GM19043 (cell line): Measurements from ENCODE around the gene ATP10A.

Source experiments
- ATAC-seq: cut with Tn5 transposase; IDR thresholded peaks from one replicate; pipeline ENCODE4 v1.9.1; 2021; ENCODE audit warnings: low read depth; ENCODE audit not compliant: unreplicated experiment

Gene ATP10A

DNA sequence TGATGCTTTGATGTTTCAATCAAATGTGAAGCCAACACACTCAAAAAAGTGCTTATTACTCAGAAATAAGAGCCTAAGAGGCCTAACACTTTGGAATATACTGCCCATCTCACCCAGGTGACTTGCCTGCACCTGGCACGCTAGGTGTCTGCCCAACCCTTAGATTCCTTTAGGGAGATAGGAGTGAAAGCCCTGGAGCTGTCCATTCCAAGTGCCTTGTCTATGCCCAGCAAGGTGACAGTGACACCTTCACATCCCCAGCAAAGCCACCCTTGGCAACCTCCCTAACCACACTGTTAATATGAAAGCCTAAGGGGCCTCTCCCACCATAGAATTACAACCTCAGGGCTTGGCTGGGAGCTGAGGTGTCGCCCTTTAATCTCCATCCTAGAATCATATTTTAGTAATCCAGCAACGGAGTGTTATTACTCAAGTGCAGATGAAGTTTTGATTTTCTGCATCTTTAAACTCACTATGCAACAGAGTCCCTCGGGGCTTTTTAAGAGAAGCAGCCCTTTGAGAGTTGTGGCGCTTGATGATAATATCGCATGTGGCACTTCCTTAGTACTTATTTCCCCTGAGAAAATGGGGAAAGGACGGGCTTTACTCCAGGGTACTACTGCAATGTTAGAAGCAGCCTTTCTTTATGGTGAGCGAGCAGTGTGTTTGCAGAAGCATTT is 24.8 kb downstream of the ATP10A start:
- no peak for ATAC-seq

DNA sequence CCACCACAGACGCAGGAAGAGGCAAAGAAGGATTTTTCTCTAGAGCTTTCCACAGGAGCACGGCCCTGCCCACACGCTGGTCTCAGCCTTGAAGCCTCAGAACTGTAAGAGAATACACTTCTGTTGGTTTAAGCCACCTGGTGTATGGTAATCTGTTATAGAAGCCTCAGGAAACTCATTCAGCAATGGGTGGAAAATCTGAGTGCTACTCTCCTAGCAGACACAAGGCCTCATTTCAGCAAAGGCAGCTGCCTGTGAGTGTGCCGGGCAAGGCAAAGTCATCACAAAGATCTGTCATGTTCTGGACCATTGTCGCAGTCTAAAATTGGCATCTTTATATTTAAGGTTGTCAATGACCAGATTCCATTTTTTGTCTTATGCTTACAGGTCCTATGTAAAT is 31.0 kb downstream of the ATP10A start:
- ATAC-seq: no peak

DNA sequence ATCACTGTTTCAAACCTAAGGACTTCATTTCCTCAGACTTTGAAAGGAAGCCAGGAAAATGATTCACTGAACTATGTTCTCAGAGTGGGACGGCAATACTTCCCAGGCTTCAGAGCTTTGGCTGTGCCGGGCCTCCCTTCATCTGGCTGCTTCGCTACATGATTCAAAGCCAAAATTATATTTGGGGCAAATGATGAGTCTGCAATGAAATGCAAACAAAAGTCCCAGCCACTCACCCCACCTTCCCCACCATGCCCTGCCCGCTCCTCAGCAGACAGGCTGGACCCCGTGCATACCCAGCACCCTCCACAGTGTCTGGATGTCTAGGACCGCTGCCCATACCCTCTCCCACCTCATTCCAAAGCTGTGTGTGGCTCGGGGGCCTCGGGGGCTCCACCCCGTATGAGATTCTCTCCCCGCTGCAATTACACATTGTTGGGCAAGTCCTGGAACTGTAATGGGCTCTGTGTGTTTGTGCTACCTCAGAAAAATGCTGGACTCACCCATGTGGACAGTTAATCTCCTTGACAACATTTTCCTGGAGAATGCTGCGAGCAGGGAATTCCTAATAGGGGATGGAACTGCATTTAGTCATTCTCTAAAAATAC is 32.2 kb downstream of the ATP10A start:
- no peak for ATAC-seq

DNA sequence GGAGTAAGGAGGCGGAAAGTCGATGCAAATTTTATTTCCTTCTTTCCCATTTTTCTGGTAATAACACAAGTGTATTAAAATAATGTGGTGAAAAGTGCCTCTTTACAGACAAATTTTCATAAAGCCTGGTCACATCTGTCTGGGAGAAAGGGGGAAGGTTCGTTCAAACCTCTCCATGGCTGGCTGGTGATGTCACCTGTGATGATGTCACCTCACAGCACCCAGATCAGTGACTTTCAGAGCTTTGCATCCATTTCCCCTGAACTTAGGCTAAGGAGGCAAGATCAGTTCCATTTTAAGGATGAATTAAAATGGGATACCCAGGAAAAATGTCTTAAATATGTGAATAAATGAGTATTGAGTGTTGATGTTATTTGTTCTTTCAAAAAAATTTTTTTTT is 34.1 kb downstream of the ATP10A start:
- ATAC-seq: no peak

DNA sequence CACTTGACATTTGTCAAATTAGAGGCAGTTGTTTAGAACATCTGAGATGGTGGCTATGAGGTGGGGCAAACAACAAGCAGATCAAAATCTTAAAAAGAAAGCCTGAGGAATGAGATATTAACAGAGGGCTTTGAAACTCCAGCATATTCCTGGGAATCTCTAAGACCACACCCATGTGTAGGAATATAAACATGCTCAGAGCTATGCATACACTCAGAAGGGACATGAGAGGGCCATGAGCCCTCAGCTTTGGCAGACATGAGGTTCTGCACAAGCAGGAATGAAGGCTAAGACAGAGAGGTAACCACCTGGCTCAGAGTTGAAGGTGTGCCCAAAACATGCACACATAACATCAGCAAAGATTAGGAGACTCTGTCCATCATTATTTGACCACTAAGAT is 37.9 kb downstream of the ATP10A start:
- no peak for ATAC-seq

DNA sequence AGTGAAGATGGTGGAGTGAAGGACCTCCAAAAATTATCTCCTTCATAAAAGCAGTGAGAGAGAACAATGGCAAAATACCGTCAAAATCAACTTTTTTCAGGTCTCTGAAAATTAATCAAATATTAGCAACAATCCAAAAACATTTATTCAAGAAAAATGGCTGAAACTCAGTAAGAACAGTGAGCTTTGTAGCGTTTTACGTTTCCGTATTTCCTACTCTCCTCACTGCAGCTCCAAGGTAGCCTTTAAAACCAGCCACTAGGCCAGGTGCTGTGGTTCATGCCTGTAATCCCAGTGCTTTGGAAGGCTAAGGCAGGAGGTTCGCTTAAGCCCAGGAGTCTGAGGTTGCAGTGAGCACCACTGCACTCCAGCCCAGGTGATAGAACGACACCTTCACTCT is 38.5 kb downstream of the ATP10A start:
- no peak for ATAC-seq

DNA sequence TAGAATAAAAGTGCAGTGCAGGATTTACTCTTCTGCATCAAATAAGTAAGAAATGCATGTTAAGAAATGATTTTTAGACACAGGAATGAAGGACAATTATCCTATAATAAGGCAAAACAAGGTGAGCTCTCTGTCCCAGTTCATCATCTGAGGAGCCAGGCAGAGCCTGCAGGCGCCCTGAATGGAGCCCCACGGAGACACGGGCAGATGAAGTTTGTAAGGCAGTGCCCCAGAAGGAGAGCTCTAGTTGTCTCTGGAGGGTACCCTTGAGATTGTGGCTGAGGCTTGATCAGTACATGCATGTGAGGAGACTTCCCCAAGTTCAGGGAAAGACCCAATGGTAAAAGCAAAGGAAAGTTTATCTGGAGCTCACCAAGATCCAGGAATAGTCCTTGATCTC is 50.3 kb downstream of the ATP10A start:
- no peak for ATAC-seq

DNA sequence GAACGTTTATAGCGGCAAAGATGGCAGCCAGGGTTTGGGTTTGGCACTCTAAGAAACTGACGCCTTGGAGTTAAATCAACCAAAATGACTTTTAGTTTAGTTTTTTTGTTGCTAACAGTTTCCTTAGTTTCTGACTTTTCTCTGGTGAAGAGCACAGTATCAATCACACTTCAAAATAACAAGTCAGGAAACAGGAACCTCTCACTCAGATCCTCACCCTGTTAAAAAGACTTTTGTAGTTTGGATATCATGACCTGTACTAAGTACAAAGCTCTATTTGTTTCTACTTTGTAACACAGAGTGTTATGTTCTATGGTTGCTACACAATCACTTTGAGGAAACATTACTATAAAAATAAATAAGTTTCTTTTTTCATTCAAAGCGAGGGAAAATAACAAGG is 51.1 kb downstream of the ATP10A start:
- no peak for ATAC-seq

DNA sequence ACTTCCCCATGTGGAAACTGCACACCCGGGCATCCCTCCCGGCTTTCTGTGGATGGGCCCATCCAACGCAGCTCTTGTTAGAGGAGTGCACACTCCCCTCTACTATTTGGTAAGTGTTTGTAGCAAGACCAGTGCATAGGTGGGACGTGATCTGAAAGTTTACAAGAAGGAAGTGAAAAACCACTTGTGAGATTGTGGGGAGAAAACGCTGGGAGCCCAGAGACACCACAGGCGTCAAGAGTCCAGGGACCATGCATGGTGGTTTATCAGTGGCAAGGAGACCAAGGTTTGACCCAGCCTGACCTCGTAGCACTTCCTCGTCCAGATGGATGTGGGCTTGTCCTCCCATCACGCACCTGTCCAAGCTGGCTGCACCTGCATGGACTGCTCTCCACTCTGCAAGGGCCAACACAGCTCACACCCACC is 51.6 kb downstream of the ATP10A start:
- peak; percentile 64 for ATAC-seq

DNA sequence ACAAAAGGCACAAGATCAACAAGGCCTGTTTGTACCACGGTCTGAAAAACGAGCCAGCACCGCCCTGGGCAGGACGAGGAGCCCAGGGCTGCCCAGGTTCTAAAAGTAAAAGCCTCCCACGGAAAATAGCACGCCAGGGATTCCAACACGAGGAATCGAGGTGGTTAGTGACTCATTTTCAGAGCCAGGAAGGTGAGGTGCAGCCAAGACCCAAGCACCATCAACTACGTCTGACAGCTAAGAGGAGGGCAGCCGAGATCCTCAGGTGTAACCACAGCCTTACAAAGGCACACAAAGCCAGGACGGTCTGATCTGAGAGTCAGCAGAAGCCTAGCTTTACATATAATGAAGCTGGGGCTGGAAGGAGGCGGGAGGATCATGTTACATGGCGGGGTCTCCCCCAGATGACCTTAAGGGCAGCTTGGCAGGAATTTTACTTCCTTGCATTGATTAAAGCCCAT is 52.5 kb downstream of the ATP10A start:
- ATAC-seq: no peak

DNA sequence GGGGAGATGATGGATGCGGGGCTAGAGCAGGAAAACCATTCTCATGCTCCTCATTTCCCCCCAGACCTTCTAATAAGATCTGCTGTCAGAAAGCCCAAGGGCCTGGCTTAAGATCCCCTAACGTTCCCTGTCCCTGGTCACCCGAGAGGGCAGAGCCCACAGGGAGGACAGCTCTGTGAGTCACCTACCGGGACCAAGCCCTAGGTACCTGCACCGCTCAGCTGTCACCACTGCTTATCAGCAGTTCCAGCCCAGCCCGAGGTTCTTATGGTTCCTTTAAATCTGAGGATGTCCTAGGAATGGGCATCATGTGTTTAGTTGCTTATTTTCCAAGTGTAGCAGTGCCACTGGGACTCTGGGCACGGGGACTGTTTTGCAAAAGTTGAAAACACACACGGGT is 53.0 kb downstream of the ATP10A start:
- no peak for ATAC-seq

DNA sequence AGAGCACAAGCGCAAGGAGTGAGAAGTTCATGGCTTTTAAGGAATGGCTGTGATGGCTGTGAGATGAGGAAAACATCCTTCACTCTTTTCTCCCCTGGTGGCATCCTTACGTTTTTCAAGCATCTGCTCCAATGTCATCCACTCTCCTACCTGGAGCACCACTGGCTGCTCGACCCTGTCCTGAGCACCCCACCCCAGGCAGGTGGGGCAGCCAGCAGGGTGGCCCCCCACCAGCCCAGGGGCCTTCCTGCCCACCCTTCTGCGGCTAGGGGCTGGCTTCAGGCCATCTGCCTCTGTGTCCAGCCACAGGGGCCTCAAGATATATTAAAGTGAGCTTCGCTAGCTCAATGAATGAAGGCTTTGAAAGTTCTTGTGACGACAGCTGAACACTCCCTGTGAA is 56.1 kb downstream of the ATP10A start:
- no peak for ATAC-seq

DNA sequence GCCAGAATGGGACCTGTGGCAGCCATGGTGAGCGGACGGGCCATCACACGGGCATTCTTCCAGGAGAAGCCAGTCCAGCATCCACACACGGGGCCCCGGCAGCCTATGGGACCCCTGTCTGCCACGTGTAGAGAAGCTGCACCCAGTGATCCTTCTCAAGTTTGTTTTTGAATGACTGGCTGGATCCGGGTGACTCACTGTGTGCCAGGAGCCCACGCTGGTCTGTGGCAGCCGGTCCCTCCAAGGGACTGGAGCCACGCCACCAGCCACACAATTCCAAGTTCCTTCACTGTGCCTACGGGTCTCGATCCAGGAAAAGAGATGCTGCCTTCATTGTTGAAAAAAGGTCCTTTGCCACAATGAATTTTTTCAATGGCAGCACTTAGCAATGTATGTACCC is 58.1 kb downstream of the ATP10A start:
- no peak for ATAC-seq

DNA sequence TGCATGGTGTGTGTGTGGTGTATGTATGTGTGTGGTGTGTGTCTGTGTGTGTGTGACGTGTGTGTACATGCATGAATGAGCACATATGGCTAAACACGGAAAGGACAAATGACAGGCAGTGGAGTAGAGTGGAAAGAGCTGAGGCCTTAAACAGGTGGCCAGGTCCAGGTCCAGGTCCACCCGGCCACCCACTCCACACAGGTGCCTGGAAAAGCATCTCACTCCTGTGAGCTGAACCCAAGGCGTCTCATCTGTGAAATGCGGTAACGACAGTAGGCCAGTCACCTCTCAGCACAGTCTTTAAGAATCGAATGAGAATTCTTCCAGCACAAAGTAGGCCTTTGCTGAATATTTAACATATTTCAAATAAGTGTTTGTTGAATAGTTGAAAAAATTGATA is 58.7 kb downstream of the ATP10A start:
- ATAC-seq: no peak

DNA sequence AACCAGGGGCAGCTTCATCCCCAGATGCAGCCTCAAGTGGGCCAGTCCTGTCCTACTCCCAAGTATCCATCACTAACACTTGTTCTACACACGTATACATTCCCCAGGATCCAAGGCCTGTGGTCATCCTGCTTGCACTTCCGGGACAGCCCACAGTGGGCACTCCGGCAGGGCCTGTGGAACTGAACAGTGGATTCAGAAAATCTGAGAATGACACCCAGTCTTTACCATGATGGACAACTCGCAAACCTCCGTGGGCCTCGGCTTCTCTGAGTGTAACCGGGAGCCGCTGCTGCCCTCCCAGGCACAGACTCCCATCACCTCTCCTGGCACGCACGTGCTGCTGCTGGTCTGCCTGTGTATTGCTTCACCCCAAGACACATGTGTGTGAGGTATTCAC is 59.6 kb downstream of the ATP10A start:
- no peak for ATAC-seq

DNA sequence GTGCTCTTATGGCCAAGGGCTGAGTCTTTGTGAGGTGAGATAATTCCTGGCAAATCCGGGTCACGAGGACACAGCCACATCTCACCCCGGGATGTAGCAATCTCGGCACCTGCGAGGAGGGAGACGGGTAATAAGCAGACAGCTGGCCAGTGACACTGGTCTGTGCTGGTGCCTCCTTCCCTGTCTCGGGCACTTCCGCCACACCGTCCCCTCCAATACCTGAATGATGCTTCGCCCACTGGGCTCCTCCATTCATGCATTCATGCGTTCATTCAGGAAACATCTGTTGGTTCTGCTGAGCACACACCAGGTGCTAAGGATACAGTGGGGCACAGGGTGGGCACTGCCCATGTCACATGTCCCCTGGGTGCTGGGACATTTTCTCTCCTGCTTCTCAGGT is 60.1 kb downstream of the ATP10A start:
- ATAC-seq: no peak

DNA sequence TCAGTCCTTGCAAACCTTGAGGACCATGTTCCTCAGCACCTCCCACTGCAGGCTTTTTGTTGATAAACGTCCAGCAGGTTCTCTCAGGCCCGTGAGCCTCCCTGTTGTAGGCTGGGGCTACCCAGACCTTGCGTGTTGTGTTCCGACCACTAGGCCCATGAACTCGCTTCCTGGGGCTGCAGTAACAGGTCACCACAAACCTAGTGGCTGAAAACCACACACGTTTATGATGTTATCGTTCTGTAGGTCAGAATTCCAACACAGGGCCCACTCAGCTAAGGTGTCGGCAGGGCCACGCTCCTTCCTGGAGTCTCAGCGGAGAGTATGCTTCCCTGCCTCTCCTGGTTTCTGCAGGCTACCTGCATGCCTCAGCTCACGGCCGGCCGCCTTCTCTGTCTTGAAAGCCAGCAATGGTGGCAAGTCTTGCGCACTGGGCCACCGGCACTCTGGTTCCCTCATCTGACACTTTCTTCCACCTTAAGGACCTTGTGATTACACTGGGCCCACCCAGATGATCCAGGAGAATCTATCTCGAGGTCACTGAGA is 60.8 kb downstream of the ATP10A start:
- no peak for ATAC-seq

DNA sequence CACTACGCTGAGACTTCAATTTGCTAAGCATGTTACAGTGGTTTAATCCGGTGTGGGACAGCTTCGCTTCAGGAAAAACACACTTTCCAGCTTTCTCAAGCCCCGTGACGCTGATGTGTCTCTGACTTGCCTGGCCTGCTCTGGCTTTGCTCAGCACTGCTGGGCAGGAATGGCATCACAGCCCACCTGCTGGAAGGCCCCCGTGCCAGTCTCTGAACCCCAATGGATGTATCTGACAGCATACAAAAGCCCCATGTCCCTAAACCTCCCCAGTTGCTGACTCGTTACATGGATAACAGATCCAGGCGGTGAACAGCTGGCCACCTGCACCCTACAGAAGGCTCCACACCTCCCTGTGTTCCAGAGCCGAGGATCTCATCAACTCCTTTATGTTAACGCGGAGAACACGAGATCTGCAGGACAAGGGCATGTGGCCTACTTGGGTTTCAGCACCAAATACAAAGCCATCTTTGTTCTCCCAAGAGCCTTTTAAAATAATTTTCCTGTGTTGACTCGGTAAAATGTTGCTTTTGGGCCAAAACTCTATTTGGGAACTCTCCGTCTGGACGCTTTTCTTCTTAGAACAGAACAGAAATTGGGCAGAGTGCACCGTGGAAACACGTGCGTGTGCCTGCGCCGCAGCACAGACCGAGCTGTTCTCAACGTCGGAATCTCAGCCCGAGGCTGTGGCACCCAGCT is 61.4 kb downstream of the ATP10A start:
- no peak for ATAC-seq

DNA sequence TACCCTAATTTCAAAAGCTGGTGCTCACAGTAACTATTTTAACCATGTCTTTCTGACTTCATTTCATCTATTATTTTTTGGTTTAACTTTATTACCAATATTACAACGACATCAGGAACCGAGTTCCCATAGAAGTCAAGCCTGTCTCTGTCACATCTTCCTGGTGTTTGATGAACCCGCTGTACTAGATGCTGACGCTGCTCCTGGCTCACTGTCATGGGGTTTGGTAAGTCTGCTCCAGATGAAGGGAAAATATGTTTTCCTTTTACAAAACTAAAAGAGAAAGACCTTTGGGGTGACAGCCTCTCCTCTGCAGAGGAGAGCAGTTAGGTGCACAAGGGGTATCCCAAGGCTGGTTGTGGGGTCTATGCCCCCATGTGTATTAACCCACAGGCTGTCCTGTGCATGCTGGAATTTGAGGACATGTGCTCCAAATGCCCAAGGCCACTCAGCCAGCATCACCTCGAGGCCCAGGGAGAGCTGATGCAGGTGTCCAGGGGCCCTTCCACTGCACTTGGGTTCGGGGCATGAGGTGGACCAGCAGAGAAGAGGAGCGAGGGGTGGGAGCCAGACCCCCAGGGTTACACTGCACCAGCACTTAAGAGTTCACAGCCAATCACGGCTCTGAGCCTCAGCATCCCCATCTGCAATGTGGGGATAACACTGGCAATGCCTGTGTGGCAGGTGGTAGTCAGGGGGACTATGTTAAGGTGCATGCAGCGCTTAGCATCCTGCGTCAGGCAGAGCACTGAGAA is 62.2 kb downstream of the ATP10A start:
- ATAC-seq: no peak

DNA sequence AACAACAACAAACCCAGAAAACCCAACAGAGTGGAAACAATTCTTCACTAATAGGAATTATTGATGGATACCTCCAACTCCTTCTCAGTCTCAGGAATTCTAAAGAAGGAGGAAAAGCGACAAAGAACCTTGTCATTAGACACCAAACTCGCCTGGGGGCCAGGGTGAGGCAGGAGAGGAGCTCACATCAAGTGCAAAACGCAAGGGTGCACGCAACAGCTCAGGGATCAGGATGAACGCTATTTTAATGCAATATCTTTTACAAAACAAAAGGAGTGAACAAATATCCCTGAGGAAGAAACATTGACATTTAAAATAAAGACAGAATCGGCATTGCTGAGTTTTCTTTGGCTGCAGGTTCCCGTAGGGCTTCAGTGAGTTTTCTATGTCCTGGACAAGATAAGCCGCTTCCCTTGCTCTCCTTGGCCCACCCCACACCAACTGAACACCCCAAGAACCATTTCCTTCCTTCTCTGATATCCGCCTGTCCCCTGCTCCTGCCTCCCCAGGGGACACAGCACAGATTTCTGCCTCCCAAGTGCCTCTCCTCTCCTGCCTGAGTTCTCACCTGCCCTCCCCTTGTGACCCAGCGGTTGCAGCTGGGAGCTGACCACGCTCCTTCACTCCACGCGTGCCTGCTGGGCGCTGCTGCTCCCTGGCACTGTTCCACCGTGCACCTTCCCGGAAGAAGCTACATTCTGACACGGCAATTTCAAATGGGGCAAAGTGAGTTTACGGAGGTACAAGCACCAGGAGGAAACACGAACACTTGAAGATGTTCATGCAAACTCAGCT is 63.0 kb downstream of the ATP10A start:
- no peak for ATAC-seq
